Bronchial epithelial cell (primary cell): ENCODE results near the gene CFAP54. TPM values are rescaled to one million over a fixed set of nuclear protein-coding genes. Genes with fewer than 3 reads are reported as not detected.

Experiments
- DNase-seq: peaks from one replicate; pipeline ENCODE4 v3.0.0-alpha.2; 2010; ENCODE audit warnings: low read depth
- FAIRE-seq: peaks from 2 replicates; lab custom pipeline; 2011; peaks lifted over from hg19 to GRCh38; lab: Jason Lieb, UNC
- H3K27me3 ChIP-seq: 2 replicates; pipeline ENCODE4 v1.5.1; 2011; ENCODE audit warnings: low read length; ENCODE audit not compliant: control insufficient read depth, insufficient read depth
- H3K36me3 ChIP-seq: 2 replicates; pipeline ENCODE4 v1.5.1; 2011; ENCODE audit warnings: low read length; ENCODE audit not compliant: control insufficient read depth, insufficient read depth
- H3K4me3 ChIP-seq: 2 replicates; pipeline ENCODE4 v1.5.1; 2011; ENCODE audit warnings: mild to moderate bottlenecking, low read depth, low read length, control low read depth
- CTCF ChIP-seq: IDR thresholded peaks from 2 replicates; pipeline ENCODE4 v1.5.1; 2011; ENCODE audit warnings: mild to moderate bottlenecking, moderate library complexity, low read length, control low read depth, inconsistent platforms; ENCODE audit not compliant: insufficient read depth, severe bottlenecking
- total RNA-seq: library from RNA; depleted of rRNA; stranded (reverse); fragments of >200 nt; gene quantifications from 2 replicates; pipeline ENCODE4 v1.2.1, GENCODE V29; 2014

Gene CFAP54
- total RNA-seq, 1 donor from 2014 or later, result 0.26 TPM

DNA sequence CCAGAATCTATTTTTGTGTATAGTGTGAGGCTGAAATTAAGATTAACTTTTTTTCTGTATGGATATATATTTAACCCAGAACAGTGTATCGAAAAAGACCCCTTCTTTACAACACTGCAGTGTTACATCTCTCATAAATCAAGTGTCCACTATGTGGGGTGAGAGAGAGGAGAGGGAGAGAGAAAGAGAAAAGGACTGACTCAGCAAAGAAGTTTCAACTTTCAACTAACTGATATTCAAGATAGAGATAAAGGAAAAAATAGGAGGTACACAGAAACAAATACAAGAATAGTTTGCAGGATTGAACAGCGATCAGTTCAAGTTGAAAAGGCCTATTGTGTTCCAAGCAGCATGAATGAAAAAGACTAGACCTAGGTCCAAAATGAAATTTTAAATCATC lies 291.0 kb downstream of the CFAP54 start:
- Histone ChIP-seq H3K36me3 (no peaks in the 10 kb centered on the region), H3K4me3 (no peak overlapping the region), H3K27me3 (no peaks in the 10 kb centered on the region)
- DNase-seq (no peak), FAIRE-seq (no peak)
- no peak for TF ChIP-seq CTCF

GRCh38 chr12:96786791-96787190 lies 297.4 kb downstream of the CFAP54 start:
- Histone ChIP-seq H3K4me3 (no peak overlapping the region), H3K36me3 (no peaks in the 10 kb centered on the region), H3K27me3 (no peaks in the 10 kb centered on the region)
- no peak for TF ChIP-seq CTCF
- FAIRE-seq, result no peak
- DNase-seq, result peak; percentile 24

GRCh38 chr12:96803969-96804368 lies 314.6 kb downstream of the CFAP54 start:
- TF ChIP-seq CTCF, result no peak
- Histone ChIP-seq H3K4me3 (no peak overlapping the region), H3K27me3 (no peaks in the 10 kb centered on the region), H3K36me3 (no peaks in the 10 kb centered on the region)
- DNase-seq (no peak), FAIRE-seq (no peak)

DNA sequence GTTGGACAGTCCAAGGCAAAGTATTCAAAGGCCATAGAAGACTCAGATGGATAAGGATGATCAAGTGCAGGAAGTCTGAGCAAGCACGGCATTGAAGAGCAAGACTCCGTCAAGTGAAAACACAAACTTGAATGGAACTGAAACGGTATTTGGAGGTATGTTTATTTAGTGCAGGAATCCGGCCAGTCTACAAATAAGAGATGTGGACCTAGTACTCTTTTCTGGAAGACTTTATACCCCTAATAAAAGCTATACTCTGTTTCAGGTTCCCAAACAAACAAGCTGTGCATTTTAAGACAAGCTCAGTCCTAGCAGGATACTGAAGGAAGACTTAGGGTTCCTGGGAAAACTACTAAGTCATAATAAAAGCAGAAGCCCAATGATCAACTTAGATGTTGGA lies 316.9 kb downstream of the CFAP54 start:
- no peak for FAIRE-seq
- no peaks in the 10 kb centered on the region for H3K27me3 ChIP-seq
- DNase-seq, result no peak
- H3K4me3 ChIP-seq, result no peak overlapping the region
- H3K36me3 ChIP-seq, result no peaks in the 10 kb centered on the region
- TF ChIP-seq CTCF, result no peak

- Histone ChIP-seq H3K27me3 (no peaks in the 10 kb centered on the region), H3K36me3 (no peaks in the 10 kb centered on the region), H3K4me3 (no peak overlapping the region)
- TF ChIP-seq CTCF, result no peak
- no peak for FAIRE-seq
- DNase-seq, result peak; percentile 90
Observed at GRCh38 chr12:96807741-96808140, 318.4 kb downstream of the CFAP54 start.

DNA sequence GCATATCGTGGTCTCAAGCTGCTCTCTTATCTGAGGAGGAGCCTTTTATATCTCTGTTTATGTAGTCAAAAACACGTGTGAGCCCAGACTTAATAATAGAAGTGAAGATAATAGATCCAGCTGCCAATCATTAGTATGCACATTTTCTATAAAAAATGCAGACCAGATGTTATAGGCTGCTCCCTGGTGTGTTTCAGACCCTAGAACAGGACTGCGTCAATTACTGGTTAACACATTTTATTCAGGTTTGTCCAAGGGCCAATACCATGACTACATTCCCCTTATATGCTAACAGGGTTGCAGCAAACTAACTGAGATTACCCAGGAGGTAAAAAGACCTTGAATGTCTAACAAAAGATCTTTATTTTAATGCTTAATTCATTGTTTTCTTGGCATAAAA lies 319.2 kb downstream of the CFAP54 start:
- no peaks in the 10 kb centered on the region for H3K36me3 ChIP-seq
- no peak for DNase-seq
- no peaks in the 10 kb centered on the region for H3K27me3 ChIP-seq
- TF ChIP-seq CTCF, result no peak
- H3K4me3 ChIP-seq, result no peak overlapping the region
- FAIRE-seq, result no peak
